Measurements from ENCODE around the gene ABCA4.

DNA sequence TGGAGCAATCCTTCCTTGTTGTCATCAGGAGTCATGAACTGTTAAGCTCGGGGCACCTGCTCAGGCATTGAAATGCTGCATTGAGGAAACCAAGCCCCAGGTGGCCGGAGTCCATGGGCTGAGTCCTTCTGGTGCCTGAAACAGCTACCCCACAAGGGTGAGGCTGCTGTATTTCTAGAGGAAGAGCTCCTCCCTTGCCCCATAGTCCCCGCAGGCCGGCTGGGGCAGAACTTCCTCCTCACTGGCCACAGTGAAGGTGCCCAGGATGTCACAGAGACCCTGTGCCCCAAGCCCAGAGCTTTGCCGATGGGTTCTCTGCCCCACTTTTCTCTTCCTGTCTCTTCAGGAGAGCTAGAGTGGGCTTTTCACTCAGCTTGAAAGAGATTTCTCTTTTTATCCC is 130.9 kb downstream of the ABCA4 start:
- TF ChIP-seq, protein P1, sequence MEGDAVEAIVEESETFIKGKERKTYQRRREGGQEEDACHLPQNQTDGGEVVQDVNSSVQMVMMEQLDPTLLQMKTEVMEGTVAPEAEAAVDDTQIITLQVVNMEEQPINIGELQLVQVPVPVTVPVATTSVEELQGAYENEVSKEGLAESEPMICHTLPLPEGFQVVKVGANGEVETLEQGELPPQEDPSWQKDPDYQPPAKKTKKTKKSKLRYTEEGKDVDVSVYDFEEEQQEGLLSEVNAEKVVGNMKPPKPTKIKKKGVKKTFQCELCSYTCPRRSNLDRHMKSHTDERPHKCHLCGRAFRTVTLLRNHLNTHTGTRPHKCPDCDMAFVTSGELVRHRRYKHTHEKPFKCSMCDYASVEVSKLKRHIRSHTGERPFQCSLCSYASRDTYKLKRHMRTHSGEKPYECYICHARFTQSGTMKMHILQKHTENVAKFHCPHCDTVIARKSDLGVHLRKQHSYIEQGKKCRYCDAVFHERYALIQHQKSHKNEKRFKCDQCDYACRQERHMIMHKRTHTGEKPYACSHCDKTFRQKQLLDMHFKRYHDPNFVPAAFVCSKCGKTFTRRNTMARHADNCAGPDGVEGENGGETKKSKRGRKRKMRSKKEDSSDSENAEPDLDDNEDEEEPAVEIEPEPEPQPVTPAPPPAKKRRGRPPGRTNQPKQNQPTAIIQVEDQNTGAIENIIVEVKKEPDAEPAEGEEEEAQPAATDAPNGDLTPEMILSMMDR (IDR thresholded peaks at IDR 0.05), result no peak
- TF ChIP-seq POLR2A (IDR thresholded peaks at IDR 0.05), result no peak

All from right lobe of liver (tissue), 4 donors.